ENCODE measurements around the gene IGSF9. TPM values are rescaled to one million over a fixed set of nuclear protein-coding genes. Genes with fewer than 3 reads are reported as not detected.

The IGSF9 gene
- total and polyA plus RNA-seq, 10 of the 15 experiments (the other 5 are each of a cell fraction or from before 2014, with no cell fraction given) = 0.04 to 0.07 TPM; not detected in 8

DNA sequence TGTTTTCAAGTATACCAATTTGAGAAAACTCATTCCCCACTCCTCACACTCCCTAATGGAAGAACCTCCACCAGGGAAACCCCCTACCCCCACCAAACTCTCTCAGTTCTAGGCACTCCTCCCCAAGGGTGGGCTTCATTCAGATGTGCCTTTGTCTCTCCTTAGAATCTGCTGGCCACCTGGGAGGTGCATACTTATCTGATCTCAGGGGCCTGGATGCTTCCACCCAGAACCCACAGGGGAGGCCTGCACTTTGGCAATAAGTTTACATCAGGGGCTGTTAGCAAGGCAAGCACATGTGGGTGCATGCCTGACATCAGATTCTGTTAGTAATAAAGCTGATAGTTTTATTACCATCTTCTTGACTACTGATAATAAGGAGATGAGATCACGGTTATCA lies 41.1 kb upstream of the IGSF9 start:
- no peaks in the 10 kb centered on the region for H3K4me1 ChIP-seq (ENCODE audit: control insufficient read depth, insufficient read depth, low read length)
- H4K20me1 ChIP-seq (ENCODE audit: control insufficient read depth, insufficient read depth) = no peaks in the 10 kb centered on the region
- 4% methylated on average over 1 of the region's 1 CpG for WGBS (ENCODE audit: insufficient coverage, insufficient replicate concordance, low lambda C conversion rate, missing lambda C conversion rate)
- no peaks in the 10 kb centered on the region for H3K79me2 ChIP-seq (ENCODE audit: control insufficient read depth, insufficient read depth, low read length)
- intact Hi-C loops (cut with micrococcal nuclease; ENCODE audit: unreplicated experiment) = no loop called here
- SMC1A ChIA-PET (ENCODE audit: uncharacterized antibody, unreplicated experiment) = no interaction called here
- ATAC-seq = no peak
- no peak overlapping the region for H3K4me2 ChIP-seq (ENCODE audit: control insufficient read depth, insufficient read depth)
- CTCF ChIA-PET = no interaction called here
- H3K27ac ChIP-seq (ENCODE audit: control insufficient read depth, insufficient read depth) = no peak overlapping the region
- no peaks in the 10 kb centered on the region for H3K36me3 ChIP-seq (ENCODE audit: control insufficient read depth in 2 of 2, insufficient read depth in 2 of 2, low read length in 1 of 2)
- in situ Hi-C loops (cut with MboI) = no loop called here
- H3K9ac ChIP-seq (ENCODE audit: control insufficient read depth, insufficient read depth, low read length) = no peak overlapping the region
- H3K4me3 ChIP-seq = no peak overlapping the region
- no peak for DNase-seq (ENCODE audit: low read depth, low spot score)
- no TSS peak for BruUV-seq (replicated peaks)
- RAD21 ChIA-PET (ENCODE audit: unreplicated experiment) = no interaction called here
- POLR2A ChIA-PET = no interaction called here
- no peak overlapping the region for H2AFZ ChIP-seq (ENCODE audit: control insufficient read depth, low read depth, low read length)
- peaks cover 0 to 2% of the 10 kb centered on the region in 2 experiments; a peak in 1 of 4 replicates for H3K27me3 ChIP-seq (replicated peaks in 1 of 2; ENCODE audit: control insufficient read depth in 2 of 2, insufficient read depth in 2 of 2, low read length in 1 of 2)
- no peak for FAIRE-seq
- H3K9me3 ChIP-seq (replicated peaks; ENCODE audit: control insufficient read depth, insufficient read depth, low read length) = no peaks in the 10 kb centered on the region
- TF ChIP-seq, protein P1, sequence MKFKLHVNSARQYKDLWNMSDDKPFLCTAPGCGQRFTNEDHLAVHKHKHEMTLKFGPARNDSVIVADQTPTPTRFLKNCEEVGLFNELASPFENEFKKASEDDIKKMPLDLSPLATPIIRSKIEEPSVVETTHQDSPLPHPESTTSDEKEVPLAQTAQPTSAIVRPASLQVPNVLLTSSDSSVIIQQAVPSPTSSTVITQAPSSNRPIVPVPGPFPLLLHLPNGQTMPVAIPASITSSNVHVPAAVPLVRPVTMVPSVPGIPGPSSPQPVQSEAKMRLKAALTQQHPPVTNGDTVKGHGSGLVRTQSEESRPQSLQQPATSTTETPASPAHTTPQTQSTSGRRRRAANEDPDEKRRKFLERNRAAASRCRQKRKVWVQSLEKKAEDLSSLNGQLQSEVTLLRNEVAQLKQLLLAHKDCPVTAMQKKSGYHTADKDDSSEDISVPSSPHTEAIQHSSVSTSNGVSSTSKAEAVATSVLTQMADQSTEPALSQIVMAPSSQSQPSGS (IDR thresholded peaks at IDR 0.05; ENCODE audit: low read length) = no peak
- TF ChIP-seq PAX5 (IDR thresholded peaks at IDR 0.05; ENCODE audit: borderline replicate concordance, low read depth, low read length) (no peak), YY1 (IDR thresholded peaks at IDR 0.05; ENCODE audit: low read depth, low read length) (no peak), NFXL1 (IDR thresholded peaks at IDR 0.05; ENCODE audit: borderline replicate concordance) (no peak), JUND (IDR thresholded peaks at IDR 0.05; ENCODE audit: low read depth, low read length) (no peak), EP300 (IDR thresholded peaks at IDR 0.05; ENCODE audit: borderline replicate concordance in 1 of 2, control insufficient read depth in 1 of 2, low read depth in 2 of 2, low read length in 2 of 2) (no peak), ZNF207 (IDR thresholded peaks at IDR 0.05; ENCODE audit: borderline replicate concordance) (no peak), SREBF2 (IDR thresholded peaks at IDR 0.05; ENCODE audit: low read length) (no peak), NFYB (IDR thresholded peaks at IDR 0.05; ENCODE audit: insufficient read depth, low read depth, low read length) (no peak), TBL1XR1 (IDR thresholded peaks at IDR 0.05; ENCODE audit: low read depth, low read length) (no peak), YBX1 (IDR thresholded peaks at IDR 0.05) (no peak), ZBTB11 (CRISPR knock-in tag; IDR thresholded peaks at IDR 0.05) (no peak), BCL3 (IDR thresholded peaks at IDR 0.05; ENCODE audit: borderline replicate concordance, insufficient read depth, low read depth, low read length, poor library complexity, severe bottlenecking) (no peak), EED (IDR thresholded peaks at IDR 0.05; ENCODE audit: low read depth) (no peak), POLR2AphosphoS5 (IDR thresholded peaks at IDR 0.05; ENCODE audit: low read length) (no peak)
- TF ChIP-seq, protein P2, sequence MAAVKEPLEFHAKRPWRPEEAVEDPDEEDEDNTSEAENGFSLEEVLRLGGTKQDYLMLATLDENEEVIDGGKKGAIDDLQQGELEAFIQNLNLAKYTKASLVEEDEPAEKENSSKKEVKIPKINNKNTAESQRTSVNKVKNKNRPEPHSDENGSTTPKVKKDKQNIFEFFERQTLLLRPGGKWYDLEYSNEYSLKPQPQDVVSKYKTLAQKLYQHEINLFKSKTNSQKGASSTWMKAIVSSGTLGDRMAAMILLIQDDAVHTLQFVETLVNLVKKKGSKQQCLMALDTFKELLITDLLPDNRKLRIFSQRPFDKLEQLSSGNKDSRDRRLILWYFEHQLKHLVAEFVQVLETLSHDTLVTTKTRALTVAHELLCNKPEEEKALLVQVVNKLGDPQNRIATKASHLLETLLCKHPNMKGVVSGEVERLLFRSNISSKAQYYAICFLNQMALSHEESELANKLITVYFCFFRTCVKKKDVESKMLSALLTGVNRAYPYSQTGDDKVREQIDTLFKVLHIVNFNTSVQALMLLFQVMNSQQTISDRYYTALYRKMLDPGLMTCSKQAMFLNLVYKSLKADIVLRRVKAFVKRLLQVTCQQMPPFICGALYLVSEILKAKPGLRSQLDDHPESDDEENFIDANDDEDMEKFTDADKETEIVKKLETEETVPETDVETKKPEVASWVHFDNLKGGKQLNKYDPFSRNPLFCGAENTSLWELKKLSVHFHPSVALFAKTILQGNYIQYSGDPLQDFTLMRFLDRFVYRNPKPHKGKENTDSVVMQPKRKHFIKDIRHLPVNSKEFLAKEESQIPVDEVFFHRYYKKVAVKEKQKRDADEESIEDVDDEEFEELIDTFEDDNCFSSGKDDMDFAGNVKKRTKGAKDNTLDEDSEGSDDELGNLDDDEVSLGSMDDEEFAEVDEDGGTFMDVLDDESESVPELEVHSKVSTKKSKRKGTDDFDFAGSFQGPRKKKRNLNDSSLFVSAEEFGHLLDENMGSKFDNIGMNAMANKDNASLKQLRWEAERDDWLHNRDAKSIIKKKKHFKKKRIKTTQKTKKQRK (IDR thresholded peaks at IDR 0.05; ENCODE audit: low read depth, low read length) = no peak
